Measurements from ENCODE around the gene SPNS2. TPM values are rescaled to one million over a fixed set of nuclear protein-coding genes. Genes with fewer than 3 reads are reported as not detected.

Gene SPNS2
- total RNA-seq, 1 donor, result under 0.01 TPM

GRCh38 chr17:4506175-4506813 lies 7.6 kb downstream of the SPNS2 start:
- peak; percentile 88 for DNase-seq (ENCODE audit: insufficient read length, low spot score, missing footprints)
- TF ChIP-seq CTCF (IDR thresholded peaks at IDR 0.05; ENCODE audit: extremely low read depth, low read depth, low read length), result no peak
- Histone ChIP-seq H3K79me2 (ENCODE audit: insufficient read depth, low read length) (no peaks in the 10 kb centered on the region), H2AFZ (ENCODE audit: low read length) (no peak overlapping the region), H3K4me2 (ENCODE audit: insufficient read depth, low read length) (no peak overlapping the region), H4K20me1 (ENCODE audit: insufficient read depth, low read length) (no peaks in the 10 kb centered on the region), H3K36me3 (ENCODE audit: insufficient read depth, low read length) (no peaks in the 10 kb centered on the region), H3K4me1 (ENCODE audit: insufficient read depth, low read length) (peaks cover 5% of the 10 kb centered on the region), H3K27me3 (ENCODE audit: insufficient read depth, low read length) (peaks cover 3% of the 10 kb centered on the region), H3K4me3 (ENCODE audit: insufficient read depth, low read length) (no peak overlapping the region), H3K9me3 (ENCODE audit: low read depth, low read length) (no peaks in the 10 kb centered on the region), H3K27ac (ENCODE audit: low read depth, low read length) (no peak overlapping the region)

GRCh38 chr17:4506892-4507291 lies 8.2 kb downstream of the SPNS2 start:
- Histone ChIP-seq H3K27me3 (ENCODE audit: insufficient read depth, low read length) (no peaks in the 10 kb centered on the region), H3K79me2 (ENCODE audit: insufficient read depth, low read length) (no peaks in the 10 kb centered on the region), H3K4me1 (ENCODE audit: insufficient read depth, low read length) (peaks cover 5% of the 10 kb centered on the region), H3K4me3 (ENCODE audit: insufficient read depth, low read length) (no peak overlapping the region), H3K4me2 (ENCODE audit: insufficient read depth, low read length) (no peak overlapping the region), H3K27ac (ENCODE audit: low read depth, low read length) (no peak overlapping the region), H2AFZ (ENCODE audit: low read length) (no peak overlapping the region), H3K9me3 (ENCODE audit: low read depth, low read length) (no peaks in the 10 kb centered on the region), H3K36me3 (ENCODE audit: insufficient read depth, low read length) (no peaks in the 10 kb centered on the region), H4K20me1 (ENCODE audit: insufficient read depth, low read length) (no peaks in the 10 kb centered on the region)
- no peak for DNase-seq (ENCODE audit: insufficient read length, low spot score, missing footprints)
- TF ChIP-seq CTCF (IDR thresholded peaks at IDR 0.05; ENCODE audit: extremely low read depth, low read depth, low read length), result no peak

DNA sequence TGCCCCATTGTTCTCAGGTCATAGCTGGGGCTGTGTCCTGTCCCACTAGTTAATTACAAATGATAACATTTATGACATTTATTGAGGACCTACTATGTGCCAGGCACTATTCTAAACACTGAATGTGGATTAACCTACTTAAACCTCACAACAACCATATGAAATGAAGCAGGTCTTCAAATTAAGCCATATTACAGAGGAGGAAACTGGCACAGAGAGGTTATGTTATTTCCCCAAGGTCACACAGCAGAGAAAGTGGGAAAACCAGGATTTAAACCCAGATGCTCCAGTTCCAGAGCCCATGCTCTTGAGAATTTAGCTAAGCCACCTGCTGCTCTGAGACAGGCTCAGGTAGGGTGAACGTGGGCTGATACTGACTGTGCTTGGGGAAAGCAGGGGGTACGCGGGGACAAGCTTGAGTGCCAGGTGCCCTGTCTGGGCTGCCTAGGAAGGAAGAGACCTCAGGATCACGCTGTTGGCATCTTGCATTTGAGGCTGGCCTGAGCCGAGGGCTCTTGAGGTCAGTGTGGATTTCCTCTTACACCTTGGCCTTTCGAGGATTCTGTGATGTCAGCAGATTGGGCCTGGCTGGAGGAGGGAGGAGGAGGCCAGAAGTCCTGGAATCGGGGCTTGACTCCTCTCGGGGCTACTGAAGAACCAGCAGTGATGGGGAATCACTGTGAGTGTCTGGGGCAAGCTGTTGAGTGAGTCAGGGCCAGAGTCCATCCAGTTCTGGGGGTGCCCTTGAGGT lies 8.9 kb downstream of the SPNS2 start:
- no peaks in the 10 kb centered on the region for H3K36me3 ChIP-seq (ENCODE audit: insufficient read depth, low read length)
- no peaks in the 10 kb centered on the region for H4K20me1 ChIP-seq (ENCODE audit: insufficient read depth, low read length)
- no peak overlapping the region for H3K4me2 ChIP-seq (ENCODE audit: insufficient read depth, low read length)
- no peaks in the 10 kb centered on the region for H3K79me2 ChIP-seq (ENCODE audit: insufficient read depth, low read length)
- H3K9me3 ChIP-seq (ENCODE audit: low read depth, low read length), result no peaks in the 10 kb centered on the region
- TF ChIP-seq CTCF (IDR thresholded peaks at IDR 0.05; ENCODE audit: extremely low read depth, low read depth, low read length), result no peak
- no peak overlapping the region for H3K27ac ChIP-seq (ENCODE audit: low read depth, low read length)
- DNase-seq (ENCODE audit: insufficient read length, low spot score, missing footprints), result no peak
- no peak overlapping the region for H3K4me3 ChIP-seq (ENCODE audit: insufficient read depth, low read length)
- H2AFZ ChIP-seq (ENCODE audit: low read length), result no peak overlapping the region
- H3K27me3 ChIP-seq (ENCODE audit: insufficient read depth, low read length), result no peaks in the 10 kb centered on the region
- peaks cover 5% of the 10 kb centered on the region for H3K4me1 ChIP-seq (ENCODE audit: insufficient read depth, low read length)

DNA sequence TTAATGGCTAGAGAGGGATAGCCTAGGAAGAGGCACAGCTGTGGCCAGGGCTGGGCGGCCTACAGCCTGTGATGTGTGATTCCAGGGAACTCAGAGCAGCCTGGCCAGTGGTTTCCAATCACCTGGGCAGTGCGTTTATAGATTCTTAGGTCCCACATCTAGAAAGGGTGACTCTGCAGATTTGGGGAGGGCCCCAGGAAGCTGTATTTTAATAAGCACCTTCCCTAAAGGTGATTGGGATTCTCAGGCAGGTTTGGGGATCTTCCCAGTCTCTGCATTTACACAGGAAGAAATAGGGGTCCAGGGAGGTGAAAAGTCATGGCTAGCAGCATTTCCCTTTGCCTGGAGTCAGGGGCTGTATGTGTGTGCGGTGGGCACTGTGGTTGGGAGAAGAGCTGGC lies 9.5 kb downstream of the SPNS2 start:
- no peak overlapping the region for H3K4me2 ChIP-seq (ENCODE audit: insufficient read depth, low read length)
- no peak for TF ChIP-seq CTCF (IDR thresholded peaks at IDR 0.05; ENCODE audit: extremely low read depth, low read depth, low read length)
- no peaks in the 10 kb centered on the region for H3K79me2 ChIP-seq (ENCODE audit: insufficient read depth, low read length)
- H2AFZ ChIP-seq (ENCODE audit: low read length), result no peak overlapping the region
- no peaks in the 10 kb centered on the region for H3K9me3 ChIP-seq (ENCODE audit: low read depth, low read length)
- no peak overlapping the region for H3K4me3 ChIP-seq (ENCODE audit: insufficient read depth, low read length)
- H3K27ac ChIP-seq (ENCODE audit: low read depth, low read length), result no peak overlapping the region
- no peaks in the 10 kb centered on the region for H3K27me3 ChIP-seq (ENCODE audit: insufficient read depth, low read length)
- H3K4me1 ChIP-seq (ENCODE audit: insufficient read depth, low read length), result peaks cover 5% of the 10 kb centered on the region
- no peaks in the 10 kb centered on the region for H3K36me3 ChIP-seq (ENCODE audit: insufficient read depth, low read length)
- no peak for DNase-seq (ENCODE audit: insufficient read length, low spot score, missing footprints)
- no peaks in the 10 kb centered on the region for H4K20me1 ChIP-seq (ENCODE audit: insufficient read depth, low read length)
